Measurements from ENCODE around the gene WIZ.

The WIZ gene

GRCh38 chr19:15371786-15372380, 77.9 kb downstream of the WIZ start:
- DNase-seq = no peak

DNA sequence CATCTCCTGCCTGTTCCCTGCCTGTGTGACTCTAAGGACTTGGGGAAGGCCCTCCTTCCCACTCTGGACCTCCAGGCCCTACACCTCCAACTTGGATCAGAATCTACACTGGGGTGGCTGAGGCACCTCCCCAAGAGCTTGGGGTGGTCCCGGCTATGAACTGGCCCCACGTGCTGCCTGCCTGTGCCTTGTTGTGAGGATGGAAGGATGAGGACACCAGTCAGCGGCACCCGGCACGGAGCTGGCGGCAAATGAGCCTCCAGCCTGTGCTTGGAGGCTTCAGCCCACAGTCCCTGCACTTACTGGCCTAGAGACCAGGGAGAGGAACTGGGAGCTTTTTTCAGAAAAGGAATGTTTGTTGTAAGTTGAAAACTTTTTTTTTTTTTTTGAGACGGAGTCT, 78.6 kb downstream of the WIZ start:
- no peak for DNase-seq

All from activated CD4-positive, alpha-beta T cell treated with anti-CD3 and anti-CD28 coated beads, Interleukin-2, amount 50 U/mL, for 16 hours (primary cell).